ENCODE measurements around the gene KLK1.
A peak's percentile ranks its signal among the peaks of the same experiment; 100 is the strongest.

Gene KLK1

GRCh38 chr19:50797429-50797780, 26.2 kb downstream of the KLK1 start:
- no peak for TF ChIP-seq CTCF (IDR thresholded peaks at IDR 0.05; ENCODE audit: insufficient read depth, low read depth, low read length, missing control alignments)

GRCh38 chr19:50796634-50797428, 26.8 kb downstream of the KLK1 start:
- H3K4me3 ChIP-seq (ENCODE audit: low read depth, low read length) = no peak overlapping the region
- no peak for DNase-seq (ENCODE audit: low read depth)
- TF ChIP-seq CTCF (IDR thresholded peaks at IDR 0.05; ENCODE audit: insufficient read depth, low read depth, low read length, missing control alignments) = no peak

More at GRCh38 chr19:50797429-50797780, 26.2 kb downstream of the KLK1 start:
- H3K4me3 ChIP-seq (ENCODE audit: low read depth, low read length) = no peak overlapping the region
- DNase-seq (ENCODE audit: low read depth) = no peak

GRCh38 chr19:50796128-50796633, 27.4 kb downstream of the KLK1 start:
- peak; percentile 51 for DNase-seq (ENCODE audit: low read depth)
- TF ChIP-seq CTCF (IDR thresholded peaks at IDR 0.05; ENCODE audit: insufficient read depth, low read depth, low read length, missing control alignments) = no peak
- no peak overlapping the region for H3K4me3 ChIP-seq (ENCODE audit: low read depth, low read length)

GRCh38 chr19:50795664-50796073, 27.9 kb downstream of the KLK1 start:
- H3K4me3 ChIP-seq (ENCODE audit: low read depth, low read length) = no peak overlapping the region
- DNase-seq (ENCODE audit: low read depth) = peak; percentile 56
- TF ChIP-seq CTCF (IDR thresholded peaks at IDR 0.05; ENCODE audit: insufficient read depth, low read depth, low read length, missing control alignments) = no peak

- DNase-seq (ENCODE audit: low read depth) = peak; percentile 70
- TF ChIP-seq CTCF (IDR thresholded peaks at IDR 0.05; ENCODE audit: insufficient read depth, low read depth, low read length, missing control alignments) = peak; percentile 27
- no peak overlapping the region for H3K4me3 ChIP-seq (ENCODE audit: low read depth, low read length)
Observed at GRCh38 chr19:50794876-50795663, 28.5 kb downstream of the KLK1 start.

- DNase-seq (ENCODE audit: low read depth) = peak; percentile 79
- H3K4me3 ChIP-seq (ENCODE audit: low read depth, low read length) = no peak overlapping the region
- TF ChIP-seq CTCF (IDR thresholded peaks at IDR 0.05; ENCODE audit: insufficient read depth, low read depth, low read length, missing control alignments) = peak; percentile 41
Observed at GRCh38 chr19:50794074-50794875, 29.3 kb downstream of the KLK1 start.

Data from GM12865 (cell line).